HepG2 (cell line): ENCODE results near the gene AHNAK. TPM values are rescaled to one million over a fixed set of nuclear protein-coding genes. Genes with fewer than 3 reads are reported as not detected.

ENCODE experiments used
- ARID3A ChIP-seq: IDR thresholded peaks from 2 replicates; pipeline ENCODE4 v1.6.1; 2012; ENCODE audit warnings: low read depth, low read length, improper control_type of control experiment
- ATF2 ChIP-seq: sonication (generic); formaldehyde crosslinking; IDR thresholded peaks from 2 replicates; pipeline ENCODE4 v1.4.0; 2020; ENCODE audit warnings: missing genetic modification reagents
- ATF4 ChIP-seq, 2 experiments: fragments of 450-650 bp in 1 of 2; sonication (generic) in 1 of 2; formaldehyde crosslinking; IDR thresholded peaks; 2 replicates each; pipeline versions ENCODE4 v1.5.0 to v1.8.0; 2020 to 2022; ENCODE audit warnings: mild to moderate bottlenecking in 1 of 2, missing genetic modification reagents in 1 of 2
- CHD2 ChIP-seq: IDR thresholded peaks from 2 replicates; pipeline ENCODE4 v1.6.1; 2011; ENCODE audit warnings: low read depth, low read length, improper control_type of control experiment
- HMGA1 ChIP-seq: sonication (generic); formaldehyde crosslinking; conservative IDR thresholded peaks from 2 replicates; pipeline ENCODE4 v1.4.0; 2020; ENCODE audit warnings: missing genetic modification reagents
- HOXA3 ChIP-seq: sonication (generic); formaldehyde crosslinking; IDR thresholded peaks from 2 replicates; pipeline ENCODE4 v1.5.0; 2020; ENCODE audit warnings: missing genetic modification reagents
- ISX ChIP-seq: sonication (generic); formaldehyde crosslinking; conservative IDR thresholded peaks from 2 replicates; pipeline ENCODE4 v1.5.0; 2020; ENCODE audit warnings: missing genetic modification reagents
- KLF15 ChIP-seq: sonication (generic); formaldehyde crosslinking; IDR thresholded peaks from 2 replicates; pipeline ENCODE4 v1.8.1; 2023; ENCODE audit warnings: borderline replicate concordance, mild to moderate bottlenecking, inconsistent platforms, missing genetic modification reagents, mixed read lengths
- REST ChIP-seq, 2 experiments: IDR thresholded peaks; 2 replicates each; pipeline ENCODE4 v1.6.1; 2011 to 2012; ENCODE audit warnings: low read length in 2 of 2, borderline replicate concordance in 1 of 2, low read depth in 1 of 2, mild to moderate bottlenecking in 1 of 2, moderate library complexity in 1 of 2
- RORA ChIP-seq: sonication (generic); formaldehyde crosslinking; IDR thresholded peaks from 2 replicates; pipeline ENCODE4 v1.5.0; 2020; ENCODE audit warnings: mild to moderate bottlenecking, missing genetic modification reagents, moderate library complexity
- TBL1XR1 ChIP-seq: fragments of 150-350 bp; IDR thresholded peaks from 2 replicates; pipeline ENCODE4 v1.6.1; 2014; ENCODE audit warnings: borderline replicate concordance, low read length; ENCODE audit not compliant: partially characterized antibody
- TEAD2 ChIP-seq: sonication (generic); formaldehyde crosslinking; IDR thresholded peaks from 2 replicates; pipeline ENCODE4 v1.9.0; 2021; ENCODE audit warnings: missing genetic modification reagents
- TOPORS ChIP-seq: sonication (generic); formaldehyde crosslinking; IDR thresholded peaks from 2 replicates; pipeline ENCODE4 v1.8.0; 2023; ENCODE audit warnings: mild to moderate bottlenecking, missing genetic modification reagents
- UBTF ChIP-seq: sonication (generic); formaldehyde crosslinking; IDR thresholded peaks from 2 replicates; pipeline ENCODE4 v1.4.0; 2020; ENCODE audit warnings: mild to moderate bottlenecking, missing genetic modification reagents
- ZKSCAN1 ChIP-seq: fragments of 150-350 bp; IDR thresholded peaks from 2 replicates; pipeline ENCODE4 v1.6.1; 2014; ENCODE audit warnings: low read length
- ZNF101 ChIP-seq: sonication (generic); formaldehyde crosslinking; IDR thresholded peaks from 2 replicates; pipeline ENCODE4 v1.4.0; 2020; ENCODE audit warnings: mild to moderate bottlenecking, low read depth, missing genetic modification reagents, borderline replicate concordance
- ZNF264 ChIP-seq: sonication (generic); formaldehyde crosslinking; IDR thresholded peaks from 2 replicates; pipeline ENCODE4 v1.4.0; 2020; ENCODE audit warnings: missing genetic modification reagents
- ZNF496 ChIP-seq: sonication (generic); formaldehyde crosslinking; IDR thresholded peaks from 2 replicates; pipeline ENCODE4 v1.8.1; 2023; ENCODE audit warnings: mild to moderate bottlenecking, moderate library complexity, missing genetic modification reagents; ENCODE audit not compliant: insufficient replicate concordance
- ZNF839 ChIP-seq: sonication (generic); formaldehyde crosslinking; IDR thresholded peaks from 2 replicates; pipeline ENCODE4 v1.4.0; 2020; ENCODE audit warnings: missing genetic modification reagents, mild to moderate bottlenecking, borderline replicate concordance
- polyA plus RNA-seq, 8 experiments: library from polyadenylated mRNA; depleted of rRNA in 3 of 8; stranded (reverse) in 7 of 8; unstranded in 1 of 8; fragments of >200 nt; fragmentation: Illumina TruSeq in 4 of 8; extraction: Trizol in 4 of 8; gene quantifications; 2 replicates each; pipeline versions ENCODE4 v1.2.1 to v1.2.3, GENCODE V29; 2011 to 2016; ENCODE audit warnings: low read depth in 4 of 8, missing spikeins in 1 of 8, mixed read lengths in 1 of 8; ENCODE audit not compliant: insufficient read depth in 1 of 8
- total RNA-seq, 5 experiments: library from RNA; depleted of rRNA; stranded (reverse); fragments of >200 nt; fragmentation: Illumina TruSeq; extraction: Trizol; gene quantifications; 2 replicates each; pipeline ENCODE4 v1.2.3, GENCODE V29; 2016; ENCODE audit warnings: low read depth in 1 of 5

AHNAK gene
- total and polyA plus RNA-seq, 2 of the 13 experiments (the other 11 are each of a cell fraction or from before 2014, with no cell fraction given) = 23.4 to 25.0 TPM

- no peak for TF ChIP-seq TBL1XR1
- TF ChIP-seq ZNF101 (CRISPR knock-in tag) = no peak
- no peak for TF ChIP-seq ZNF496 (CRISPR knock-in tag)
- TF ChIP-seq ARID3A = no peak
- peak; percentile 58; the same call in 1 of the 2 replicates for TF ChIP-seq ZNF264
- no peak for TF ChIP-seq KLF15 (CRISPR knock-in tag)
- no peak for TF ChIP-seq ATF4 (CRISPR knock-in tag; IDR thresholded peaks at IDR 0.05)
- TF ChIP-seq ZNF839 (CRISPR knock-in tag) = no peak
- no peak for TF ChIP-seq RORA (CRISPR knock-in tag)
- no peak for TF ChIP-seq HMGA1 (CRISPR knock-in tag)
- TF ChIP-seq HOXA3 = peak; percentile 49
- no peak for TF ChIP-seq ISX (CRISPR knock-in tag)
- TF ChIP-seq TEAD2 (CRISPR knock-in tag) = no peak
- no peak for TF ChIP-seq CHD2
- no peak for TF ChIP-seq ZKSCAN1
- TF ChIP-seq ATF2 = no peak
- peak; percentile 52 for TF ChIP-seq UBTF (CRISPR knock-in tag)
- no peak for TF ChIP-seq REST (IDR thresholded peaks at IDR 0.05; ENCODE audit: borderline replicate concordance in 1 of 2, low read depth in 1 of 2, low read length in 2 of 2)
- no peak for TF ChIP-seq TOPORS
These were observed 966 bp downstream of the AHNAK start (continued) for GRCh38 chr11:62545437-62546243.
